Stimulated activated CD4-positive, alpha-beta T cell treated with anti-CD3 and anti-CD28 coated beads, Interleukin-15, amount 100 ng/mL, for 24 hours (primary cell): ENCODE data around the gene ERLIN1.

Experiments
- DNase-seq: peaks from one replicate; pipeline ENCODE4 v3.0.0-alpha.2; 2020

ERLIN1 gene

GRCh38 chr10:100185364-100186252, at the start of gene ERLIN1:
Gene ERLIN1 (minus strand): TSS chr10:100186029. CDS start chr10:100185626, 403 bp downstream.
- peak; percentile 97 for DNase-seq

DNA sequence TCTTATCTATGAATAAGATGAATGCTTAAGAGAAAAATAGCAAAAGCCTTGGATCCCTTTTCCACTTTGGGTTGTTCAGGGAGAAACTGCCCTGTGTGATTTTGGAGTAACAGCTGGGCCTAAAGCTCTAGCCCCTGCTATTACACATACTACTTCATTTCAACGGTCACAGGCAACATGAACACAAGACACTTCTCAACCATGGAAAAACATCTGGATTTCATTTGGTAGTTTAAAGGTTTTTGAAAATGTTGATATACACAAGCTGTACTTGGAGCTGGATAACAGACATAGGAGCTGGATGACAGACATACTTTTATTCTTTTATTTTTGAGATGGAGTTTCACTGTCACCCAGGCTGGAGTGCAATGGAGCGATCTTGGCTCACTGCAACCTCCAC, 46.3 kb upstream of the ERLIN1 start:
- no peak for DNase-seq

GRCh38 chr10:100229819-100230422, 44.1 kb upstream of the ERLIN1 start:
- DNase-seq = no peak

GRCh38 chr10:100223879-100224278, 38.0 kb upstream of the ERLIN1 start:
- no peak for DNase-seq

- no peak for DNase-seq
Observed at GRCh38 chr10:100222529-100222928, 36.7 kb upstream of the ERLIN1 start.

DNA sequence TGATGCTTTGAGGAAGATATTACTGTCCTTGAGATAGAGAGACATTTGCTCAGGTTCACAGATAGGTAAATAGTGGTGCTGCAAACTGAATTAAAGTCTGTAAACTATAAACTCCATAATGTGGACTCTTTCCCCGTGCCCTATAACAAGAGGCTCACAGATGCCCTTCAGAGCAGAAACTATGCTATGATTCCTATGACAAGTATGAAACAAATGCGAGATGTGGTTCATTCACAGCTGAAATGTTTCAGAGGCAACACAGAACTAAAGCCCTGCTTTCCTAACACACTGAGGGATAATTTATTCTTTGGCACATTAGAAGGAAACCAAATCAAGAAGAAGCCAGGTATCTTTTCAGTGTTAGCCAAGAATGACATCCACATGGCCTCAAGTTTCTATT, 30.2 kb upstream of the ERLIN1 start:
- DNase-seq = no peak

GRCh38 chr10:100209303-100209702, 23.5 kb upstream of the ERLIN1 start:
- no peak for DNase-seq

DNA sequence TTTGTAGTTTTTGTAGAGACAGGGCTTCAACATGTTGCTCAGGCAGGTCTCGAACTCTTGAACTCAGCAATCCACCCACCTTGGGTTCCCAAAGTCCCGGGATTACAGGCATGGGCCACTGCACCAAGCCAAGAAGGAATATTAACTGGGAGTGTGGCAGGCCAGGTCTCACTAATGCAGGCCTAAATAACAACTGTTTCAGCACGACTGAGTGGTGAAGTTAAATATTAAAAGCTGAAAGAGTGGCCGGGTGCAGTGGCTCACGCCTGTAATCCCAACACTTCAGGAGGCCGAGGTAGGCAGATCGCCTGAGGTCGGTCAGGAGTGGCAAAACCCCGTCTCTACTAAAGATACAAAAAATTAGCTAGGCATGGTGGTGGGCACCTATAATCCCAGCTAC, 22.4 kb upstream of the ERLIN1 start:
- DNase-seq = no peak

- no peak for DNase-seq
Observed at GRCh38 chr10:100204370-100204769, 18.5 kb upstream of the ERLIN1 start.

- no peak for DNase-seq
Observed at GRCh38 chr10:100201549-100201948, 15.7 kb upstream of the ERLIN1 start.

DNA sequence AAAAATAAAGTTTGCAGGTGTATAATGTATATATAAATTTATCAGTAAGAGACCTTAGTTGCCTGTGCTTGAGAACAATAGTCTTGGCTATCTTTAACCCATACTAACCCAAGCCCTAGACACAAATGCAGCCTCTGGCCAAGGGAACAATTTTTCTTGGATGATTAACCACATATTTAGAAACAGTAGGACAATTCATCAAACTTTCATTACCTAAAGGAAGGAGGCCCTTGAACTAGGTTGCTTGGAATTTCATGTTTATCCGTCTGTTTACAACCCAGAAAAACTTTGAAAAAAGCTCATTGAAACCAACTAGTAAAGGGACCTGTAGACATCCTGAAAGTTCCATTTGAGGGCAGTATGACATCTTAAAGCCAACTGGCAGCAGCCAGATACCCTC, 8.9 kb upstream of the ERLIN1 start:
- no peak for DNase-seq

DNA sequence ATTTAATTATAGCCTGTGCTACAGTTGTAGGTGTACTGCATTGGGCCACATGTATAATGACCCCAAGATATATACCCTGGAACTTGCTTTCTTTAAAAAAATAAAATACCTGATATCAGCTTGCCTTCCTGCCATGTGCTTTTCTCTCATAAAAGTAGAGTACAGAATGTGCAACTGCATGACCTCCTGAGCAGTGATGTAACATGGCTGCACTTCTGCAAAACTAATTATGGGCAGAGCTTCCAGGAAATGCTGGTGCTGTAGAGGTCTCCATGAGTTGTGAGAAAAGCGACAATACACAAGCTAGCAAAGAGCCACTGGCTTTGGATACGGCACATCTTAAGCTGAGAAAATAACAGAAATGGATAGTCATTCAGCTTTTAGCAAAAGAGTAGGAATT, 6.5 kb upstream of the ERLIN1 start:
- no peak for DNase-seq

GRCh38 chr10:100186253-100187212, 704 bp upstream of the ERLIN1 start:
- peak; percentile 51 for DNase-seq

DNA sequence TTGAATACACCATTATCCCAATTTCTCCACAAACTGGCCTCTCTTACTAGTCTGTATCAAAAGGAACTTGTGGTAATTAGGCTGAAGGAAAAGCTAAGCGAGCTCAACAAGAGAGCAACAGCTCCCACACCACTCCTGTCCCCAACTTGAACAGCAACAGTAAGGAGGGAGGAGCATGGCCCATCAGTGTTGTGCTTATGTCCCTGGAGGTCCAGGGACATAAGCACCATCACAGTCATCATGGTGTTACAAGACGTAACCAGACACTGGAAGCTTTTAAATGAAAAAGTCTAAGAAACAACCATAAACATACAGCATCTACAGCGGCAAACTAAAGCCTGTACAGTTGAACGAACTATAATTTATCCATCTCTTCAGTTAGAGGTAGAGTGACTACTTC, 989 bp downstream of the ERLIN1 start:
- peak; percentile 11 for DNase-seq

DNA sequence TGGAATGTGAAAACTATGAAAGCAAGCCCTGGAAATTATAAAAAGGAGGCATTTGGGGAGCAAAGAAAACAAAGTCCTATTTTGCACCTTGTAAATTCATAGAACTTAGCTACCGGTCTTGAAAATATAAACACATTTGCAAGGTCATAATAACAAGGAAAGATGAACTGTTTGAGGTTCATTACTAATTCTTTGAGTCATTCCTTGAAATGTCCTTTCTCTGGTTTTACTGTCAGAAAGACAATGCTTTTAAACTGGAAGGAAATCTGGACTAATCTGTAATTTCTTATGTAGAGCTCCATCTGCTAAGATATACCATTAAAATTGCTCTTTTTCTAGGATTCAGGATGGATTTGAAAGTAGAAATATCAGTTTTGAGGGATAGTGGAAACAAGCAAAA, 1.4 kb downstream of the ERLIN1 start:
- DNase-seq = no peak

DNA sequence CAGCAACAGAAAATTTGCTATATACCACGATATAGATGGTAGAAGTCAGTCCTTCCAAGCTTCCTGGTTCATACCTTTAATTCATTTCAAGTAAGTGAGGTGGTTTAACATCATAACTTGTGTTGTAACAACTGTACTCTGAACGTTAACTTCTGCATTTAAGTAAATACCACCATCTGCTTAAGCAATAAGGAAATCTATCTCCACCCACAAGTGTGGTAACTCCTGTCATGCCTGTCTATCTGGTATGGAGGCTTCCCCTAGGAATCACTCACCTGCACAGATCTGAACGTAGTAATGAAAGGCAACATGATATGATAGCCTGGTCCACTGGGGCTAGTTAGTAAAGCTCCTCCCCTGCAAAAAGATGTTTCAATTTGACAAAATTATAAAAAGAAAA, 2.3 kb downstream of the ERLIN1 start:
- no peak for DNase-seq

DNA sequence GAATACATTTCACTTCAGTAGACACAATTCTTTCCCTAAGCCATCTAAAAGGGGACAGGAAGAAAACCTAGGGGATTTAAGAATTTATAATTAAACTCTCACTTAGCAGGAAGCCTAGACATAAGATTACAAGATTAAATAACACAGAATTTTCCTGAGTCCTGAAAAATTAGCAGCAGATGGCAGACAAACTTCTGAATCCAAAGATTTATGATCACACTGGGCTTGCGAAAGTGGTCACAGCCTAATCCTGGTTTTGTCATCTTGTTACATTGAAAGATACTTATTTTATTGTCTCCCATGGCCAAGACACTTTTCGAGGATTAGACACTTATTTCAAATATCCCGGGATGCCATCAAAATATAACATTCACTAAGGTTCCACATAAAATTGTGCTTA, 2.9 kb downstream of the ERLIN1 start:
- no peak for DNase-seq

DNA sequence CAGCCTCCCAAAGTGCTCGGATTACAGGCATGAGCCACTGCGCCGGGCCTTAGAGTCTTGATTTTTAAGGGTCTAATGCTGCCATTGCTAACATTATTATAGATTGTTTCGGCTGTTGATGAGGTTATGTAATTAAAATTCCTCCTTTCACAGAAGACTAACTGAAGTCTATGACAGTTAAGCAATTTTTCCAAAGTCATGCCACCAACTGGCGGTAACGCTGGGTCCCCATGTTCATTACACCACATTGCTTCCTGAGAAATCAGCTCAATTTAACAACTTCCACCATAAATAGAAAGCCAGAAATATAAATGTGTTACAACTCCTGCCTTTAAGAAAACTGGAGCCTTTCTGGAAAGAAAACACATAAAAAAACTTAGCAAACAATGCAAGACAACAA, 3.5 kb downstream of the ERLIN1 start:
- DNase-seq = no peak

DNA sequence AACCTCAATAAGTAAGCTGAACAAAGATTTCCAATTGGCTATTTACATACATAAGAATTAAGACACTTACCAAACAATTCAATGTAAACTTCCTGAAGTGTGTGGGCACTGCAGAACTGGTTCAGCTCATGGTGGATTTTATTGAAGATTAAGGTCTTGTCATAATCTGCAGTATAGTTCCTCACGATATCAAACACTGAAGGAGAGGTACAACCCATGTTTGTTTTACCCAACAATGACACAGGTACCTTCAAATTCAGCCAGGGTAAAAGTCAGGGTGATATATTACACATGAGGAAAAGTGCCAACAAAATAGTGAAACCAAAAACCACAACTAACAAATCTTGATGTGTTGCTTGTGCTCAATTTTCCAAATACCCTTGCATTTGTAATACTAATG, 10.0 kb downstream of the ERLIN1 start:
- no peak for DNase-seq

DNA sequence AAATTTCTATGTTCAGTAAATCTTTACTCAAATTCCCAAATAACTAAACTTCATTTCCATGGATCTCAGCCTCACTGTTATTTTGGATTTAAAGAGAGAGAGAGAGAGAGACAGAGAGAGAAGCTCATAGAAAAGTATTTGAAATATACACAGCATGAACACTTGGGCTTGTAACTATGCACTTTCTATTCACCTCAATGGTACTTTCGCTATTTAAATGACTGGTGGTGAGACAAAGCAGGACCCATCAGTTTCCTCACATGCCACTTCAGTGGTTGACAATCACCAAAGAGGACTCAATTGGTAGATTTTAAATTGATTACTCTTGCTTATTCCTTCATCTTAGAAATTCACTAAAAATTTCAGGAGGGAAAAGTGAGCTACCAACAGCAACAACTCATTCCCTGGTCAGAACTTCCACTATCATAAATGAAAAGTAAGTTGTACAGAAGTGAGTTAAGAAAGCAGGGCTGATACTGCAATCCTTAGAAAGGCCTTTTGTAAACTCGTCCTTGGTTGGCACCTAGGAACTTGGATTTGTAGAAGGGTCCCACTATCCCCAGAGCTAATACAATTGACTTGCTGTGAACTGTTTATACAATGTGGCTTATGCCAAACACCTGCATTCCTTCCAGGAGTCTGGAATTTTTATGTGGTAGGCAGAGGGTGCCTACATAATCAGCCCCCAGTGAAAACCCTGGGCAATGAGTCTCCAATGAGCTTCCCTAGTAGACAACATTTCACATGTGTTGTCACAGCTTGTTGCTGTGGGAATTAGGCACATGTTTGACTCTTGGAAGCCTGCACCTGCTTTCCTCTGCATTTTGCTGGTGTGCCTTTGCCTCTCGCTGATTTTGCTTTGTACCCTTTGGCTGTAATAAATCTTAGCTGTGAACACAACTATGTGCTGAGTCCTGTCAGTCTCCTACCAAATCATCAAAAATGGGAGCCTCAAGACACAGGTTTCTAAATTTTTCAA, 10.8 kb downstream of the ERLIN1 start:
- DNase-seq = peak; percentile 8

GRCh38 chr10:100173035-100173434, 12.8 kb downstream of the ERLIN1 start:
- DNase-seq = no peak

DNA sequence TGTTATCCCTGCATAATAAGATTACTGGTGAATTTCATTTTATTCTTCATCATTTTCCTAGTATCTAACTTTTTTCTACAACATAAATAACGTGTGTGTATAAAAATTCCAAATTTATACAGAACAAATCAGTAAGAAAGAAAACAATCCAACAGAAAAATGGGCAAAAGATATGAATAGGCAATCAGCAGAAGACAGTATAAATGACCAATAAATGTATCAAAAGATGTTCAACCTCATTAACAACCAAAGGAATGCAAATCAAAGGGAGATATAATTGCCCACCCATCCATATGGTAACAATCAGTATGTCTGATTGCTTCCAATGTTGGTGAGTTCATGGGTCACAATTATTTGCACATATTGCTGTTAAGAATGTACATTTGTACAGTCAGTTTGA, 13.5 kb downstream of the ERLIN1 start:
- no peak for DNase-seq
